ENCODE results near the gene TBX4. TPM values are rescaled to one million over a fixed set of nuclear protein-coding genes. Genes with fewer than 3 reads are reported as not detected.

Gene TBX4
- total RNA-seq, 2 donors from 2014 or later, result not detected

DNA sequence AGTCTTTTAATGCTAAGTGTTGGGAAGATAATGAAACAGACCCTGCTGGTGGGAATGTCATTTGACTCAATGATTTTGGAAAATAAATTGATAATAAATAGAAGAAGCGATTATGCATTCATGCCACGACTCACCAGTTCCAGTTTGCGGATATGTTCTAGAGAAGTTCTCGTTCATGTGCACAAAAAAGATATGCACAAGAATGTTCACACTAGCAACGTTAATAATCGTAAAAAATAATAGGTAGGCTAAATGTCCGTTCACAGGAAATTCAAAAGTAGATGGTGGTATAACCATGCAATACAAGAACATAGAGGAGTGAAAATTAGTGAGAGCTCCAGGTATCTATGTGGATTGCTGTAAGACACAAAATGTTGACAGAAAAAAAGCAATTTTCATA is 79.0 kb downstream of the TBX4 start:
- H3K36me3 Mint-ChIP-seq (ENCODE audit: low read depth), result no peaks in the 10 kb centered on the region
- ATAC-seq (replicated peaks), result no peak
- no peak overlapping the region for H3K27ac Mint-ChIP-seq
- H3K4me1 Mint-ChIP-seq, result peaks cover 1% of the 10 kb centered on the region
- no peak overlapping the region for H3K4me3 Mint-ChIP-seq
- H3K27me3 Mint-ChIP-seq, result peaks cover 14% of the 10 kb centered on the region
- no peaks in the 10 kb centered on the region for H3K9me3 Mint-ChIP-seq

DNA sequence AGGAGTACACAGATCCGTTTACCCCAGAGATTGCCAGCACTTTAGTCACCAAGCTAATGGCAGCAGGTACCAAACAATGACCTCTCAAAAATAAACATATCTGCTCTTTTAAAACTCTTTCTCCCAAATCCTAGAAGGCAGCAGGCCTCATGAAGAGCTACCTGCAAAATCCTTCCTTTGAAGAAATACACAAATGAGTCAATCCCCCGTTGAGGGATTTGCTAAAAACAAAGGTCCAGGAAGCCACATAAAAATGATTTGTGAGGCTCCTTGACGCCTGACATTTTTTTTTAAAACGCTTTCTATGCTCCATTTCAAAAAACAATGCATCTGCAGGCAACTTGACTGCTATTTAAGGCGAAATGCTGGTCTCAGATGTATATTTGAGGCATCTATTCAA is 80.6 kb downstream of the TBX4 start:
- Mint-ChIP-seq H3K4me3 (no peak overlapping the region), H3K4me1 (peaks cover 4% of the 10 kb centered on the region), H3K9me3 (no peaks in the 10 kb centered on the region), H3K27me3 (peaks cover 6% of the 10 kb centered on the region), H3K36me3 (ENCODE audit: low read depth) (no peaks in the 10 kb centered on the region), H3K27ac (no peak overlapping the region)
- no peak for ATAC-seq (replicated peaks)

DNA sequence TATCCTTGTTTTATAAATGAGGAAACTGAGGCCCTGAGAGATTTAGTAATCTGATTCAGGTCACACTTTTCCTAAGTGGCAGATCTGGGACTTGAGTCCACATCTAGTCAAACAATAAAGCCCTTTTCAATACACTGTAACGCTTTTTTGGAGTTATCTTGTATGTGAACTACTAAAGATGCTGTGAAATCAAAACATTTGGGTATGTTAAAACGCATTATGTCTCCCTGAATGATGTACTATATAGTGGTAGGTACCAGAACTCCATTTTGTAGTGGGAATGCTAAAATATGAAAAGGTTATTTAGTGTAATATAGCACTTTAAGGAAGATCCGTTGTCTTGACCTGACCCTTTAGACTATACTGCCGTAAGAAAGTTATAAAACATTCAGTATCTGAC is 81.6 kb downstream of the TBX4 start:
- no peaks in the 10 kb centered on the region for H3K36me3 Mint-ChIP-seq (ENCODE audit: low read depth)
- no peaks in the 10 kb centered on the region for H3K9me3 Mint-ChIP-seq
- H3K4me1 Mint-ChIP-seq, result peaks cover 4% of the 10 kb centered on the region
- peaks cover 6% of the 10 kb centered on the region for H3K27me3 Mint-ChIP-seq
- H3K4me3 Mint-ChIP-seq, result no peak overlapping the region
- ATAC-seq (replicated peaks), result no peak
- H3K27ac Mint-ChIP-seq, result no peak overlapping the region

DNA sequence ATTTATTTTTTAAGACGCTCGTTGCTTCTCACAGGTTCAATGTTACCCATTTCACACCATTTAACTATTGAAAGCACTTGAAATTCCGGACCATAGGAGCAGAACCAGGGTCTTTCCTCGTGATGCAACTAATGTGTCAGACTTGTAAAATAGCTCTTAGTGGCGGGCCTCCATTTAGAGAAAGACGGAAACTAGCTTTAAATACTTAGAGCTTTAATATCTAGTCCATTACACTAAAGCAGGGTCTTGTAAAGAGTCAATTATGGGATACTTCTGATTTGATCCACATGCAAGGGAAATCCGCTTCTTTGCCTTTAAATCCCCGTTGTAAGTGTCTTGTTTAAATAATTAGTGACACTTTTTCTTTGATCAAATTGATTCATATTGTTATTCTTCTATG is 82.2 kb downstream of the TBX4 start:
- Mint-ChIP-seq H3K4me3 (no peak overlapping the region), H3K4me1 (peaks cover 4% of the 10 kb centered on the region), H3K27ac (no peak overlapping the region), H3K9me3 (no peaks in the 10 kb centered on the region), H3K27me3 (peaks cover 6% of the 10 kb centered on the region), H3K36me3 (ENCODE audit: low read depth) (no peaks in the 10 kb centered on the region)
- no peak for ATAC-seq (replicated peaks)

Other genes starting within 250 kb of the TBX4 start
- gene TBX2, start 52.6 kb upstream of the TBX4 start, total RNA-seq, result not detected
- gene NACA2, start 138.8 kb downstream of the TBX4 start, total RNA-seq, result not detected